Central memory CD8-positive, alpha-beta T cell (primary cell): Measurements from ENCODE around the gene TMEM11.

Experiments used
- ATAC-seq: fragments of 150-1000 bp; cut with Tn5 transposase; replicated peaks from 2 replicates; pipeline ENCODE4 v1.10.0; 2022; ENCODE audit warnings: mild to moderate bottlenecking, moderate FRiP score, moderate number of reproducible peaks; ENCODE audit not compliant: poor library complexity, severe bottlenecking; ENCODE audit errors: extremely low read depth
- DNase-seq, 2 donors: peaks; one replicate each; pipeline ENCODE4 v3.0.0; 2021; ENCODE audit warnings: low spot score in 2 of 2
- H3K27ac Mint-ChIP-seq: one replicate; pipeline ENCODE4 v1.8.0; 2022; ENCODE audit warnings: low read depth, mild to moderate bottlenecking, moderate library complexity, mixed read lengths
- H3K27me3 Mint-ChIP-seq: one replicate; pipeline ENCODE4 v1.8.0; 2022; ENCODE audit warnings: mixed read lengths
- H3K36me3 Mint-ChIP-seq: one replicate; pipeline ENCODE4 v1.8.0; 2022; ENCODE audit warnings: mild to moderate bottlenecking, moderate library complexity, mixed read lengths; ENCODE audit not compliant: insufficient read depth
- H3K4me1 Mint-ChIP-seq: one replicate; pipeline ENCODE4 v1.8.0; 2022; ENCODE audit warnings: mixed read lengths
- H3K4me3 Mint-ChIP-seq: one replicate; pipeline ENCODE4 v1.8.0; 2022; ENCODE audit warnings: mild to moderate bottlenecking, moderate library complexity, mixed read lengths
- H3K9me3 Mint-ChIP-seq: one replicate; pipeline ENCODE4 v1.8.0; 2022; ENCODE audit warnings: mixed read lengths

TMEM11 gene

GRCh38 chr17:21249086-21249795 lies 35.3 kb upstream of the TMEM11 start:
- Mint-ChIP-seq H3K27ac (peak overlapping the region; percentile 14), H3K4me1 (peaks cover 37% of the 10 kb centered on the region), H3K27me3 (no peaks in the 10 kb centered on the region), H3K36me3 (peaks cover 8% of the 10 kb centered on the region), H3K4me3 (no peak overlapping the region), H3K9me3 (no peaks in the 10 kb centered on the region)
- DNase-seq (no peak), ATAC-seq (no peak)

GRCh38 chr17:21248500-21248899 lies 34.5 kb upstream of the TMEM11 start:
- H3K4me3 Mint-ChIP-seq, result no peak overlapping the region
- no peak for DNase-seq
- H3K4me1 Mint-ChIP-seq, result peaks cover 35% of the 10 kb centered on the region
- H3K36me3 Mint-ChIP-seq, result peaks cover 9% of the 10 kb centered on the region
- peak overlapping the region; percentile 14 for H3K27ac Mint-ChIP-seq
- ATAC-seq, result no peak
- H3K27me3 Mint-ChIP-seq, result no peaks in the 10 kb centered on the region
- H3K9me3 Mint-ChIP-seq, result no peaks in the 10 kb centered on the region

GRCh38 chr17:21247552-21248258 lies 33.7 kb upstream of the TMEM11 start:
- Mint-ChIP-seq H3K27ac (peak overlapping the region; percentile 50), H3K36me3 (peaks cover 8% of the 10 kb centered on the region), H3K4me1 (peaks cover 33% of the 10 kb centered on the region), H3K27me3 (no peaks in the 10 kb centered on the region), H3K4me3 (no peak overlapping the region), H3K9me3 (no peaks in the 10 kb centered on the region)
- ATAC-seq (no peak), DNase-seq (no peak)

GRCh38 chr17:21246698-21247097 lies 32.7 kb upstream of the TMEM11 start:
- H3K4me1 Mint-ChIP-seq, result peaks cover 25% of the 10 kb centered on the region
- DNase-seq (no peak), ATAC-seq (no peak)
- no peak overlapping the region for H3K4me3 Mint-ChIP-seq
- H3K36me3 Mint-ChIP-seq, result peaks cover 9% of the 10 kb centered on the region
- H3K27ac Mint-ChIP-seq, result no peak overlapping the region
- H3K9me3 Mint-ChIP-seq, result no peaks in the 10 kb centered on the region
- H3K27me3 Mint-ChIP-seq, result no peaks in the 10 kb centered on the region

DNA sequence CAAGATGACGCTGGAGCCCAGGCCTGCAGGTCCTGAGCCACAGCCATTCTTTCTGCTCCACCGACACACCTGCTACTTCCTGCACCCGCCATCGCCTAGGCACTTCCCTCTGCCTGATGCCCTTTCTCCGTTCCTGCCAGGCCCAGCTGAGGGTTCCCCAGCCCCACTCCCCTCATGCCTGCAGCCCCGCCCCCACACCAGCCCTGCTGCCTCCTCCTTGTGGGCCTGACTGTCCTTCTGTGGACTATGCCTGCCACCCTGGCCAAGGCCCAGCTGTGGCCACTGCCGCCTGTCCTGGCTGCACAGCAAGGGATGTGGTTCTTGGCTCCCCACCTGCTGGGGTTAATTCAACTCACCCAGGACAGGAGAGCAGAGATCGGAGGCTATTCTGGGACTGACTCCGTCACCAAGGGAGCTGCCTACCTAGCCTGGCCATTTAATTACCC lies 31.7 kb upstream of the TMEM11 start:
- Mint-ChIP-seq H3K27me3 (no peaks in the 10 kb centered on the region), H3K4me3 (no peak overlapping the region), H3K9me3 (no peaks in the 10 kb centered on the region), H3K36me3 (peaks cover 9% of the 10 kb centered on the region), H3K4me1 (peaks cover 19% of the 10 kb centered on the region), H3K27ac (no peak overlapping the region)
- ATAC-seq (no peak), DNase-seq (no peak)

- H3K4me3 Mint-ChIP-seq, result no peak overlapping the region
- no peak for ATAC-seq
These were observed 29.7 kb upstream of the TMEM11 start for GRCh38 chr17:21243516-21244303.

GRCh38 chr17:21242780-21243515 lies 29.0 kb upstream of the TMEM11 start:
- H3K27ac Mint-ChIP-seq, result no peak overlapping the region
- H3K27me3 Mint-ChIP-seq, result no peaks in the 10 kb centered on the region
- H3K4me3 Mint-ChIP-seq, result no peak overlapping the region
- peaks cover 5% of the 10 kb centered on the region for H3K4me1 Mint-ChIP-seq
- ATAC-seq (no peak), DNase-seq (no peak)
- H3K36me3 Mint-ChIP-seq, result peaks cover 8% of the 10 kb centered on the region
- no peaks in the 10 kb centered on the region for H3K9me3 Mint-ChIP-seq

More at GRCh38 chr17:21243516-21244303, 29.7 kb upstream of the TMEM11 start:
- DNase-seq, result no peak
- H3K9me3 Mint-ChIP-seq, result no peaks in the 10 kb centered on the region
- peaks cover 5% of the 10 kb centered on the region for H3K4me1 Mint-ChIP-seq
- H3K36me3 Mint-ChIP-seq, result peaks cover 10% of the 10 kb centered on the region
- H3K27me3 Mint-ChIP-seq, result no peaks in the 10 kb centered on the region
- no peak overlapping the region for H3K27ac Mint-ChIP-seq

- Mint-ChIP-seq H3K27ac (no peak overlapping the region), H3K27me3 (no peaks in the 10 kb centered on the region), H3K4me1 (no peaks in the 10 kb centered on the region), H3K4me3 (no peak overlapping the region), H3K9me3 (no peaks in the 10 kb centered on the region), H3K36me3 (peaks cover 8% of the 10 kb centered on the region)
- DNase-seq (no peak), ATAC-seq (no peak)
These were observed 28.2 kb upstream of the TMEM11 start for GRCh38 chr17:21242026-21242697.

DNA sequence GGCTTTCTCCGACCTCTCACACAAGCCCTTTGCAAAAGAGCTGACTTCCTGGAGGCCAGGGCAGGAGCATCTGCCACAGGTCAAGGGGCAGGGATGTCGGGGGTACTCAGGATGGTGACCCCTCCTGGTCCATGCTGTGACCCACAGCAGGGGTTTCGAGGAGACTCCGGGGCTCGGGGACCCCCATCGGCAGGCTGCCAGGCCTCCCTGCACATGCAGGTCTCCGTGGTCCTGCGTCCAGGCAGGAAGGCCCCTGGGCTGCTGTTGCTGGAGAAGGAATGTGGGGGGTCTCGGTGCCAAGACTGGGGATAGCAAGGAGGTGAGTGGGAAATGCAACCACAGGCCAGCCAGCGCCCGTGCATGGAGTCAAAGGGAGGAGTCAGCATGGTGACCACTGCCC lies 27.6 kb upstream of the TMEM11 start:
- Mint-ChIP-seq H3K9me3 (no peaks in the 10 kb centered on the region), H3K4me3 (no peak overlapping the region), H3K27ac (no peak overlapping the region)

GRCh38 chr17:21240369-21241055 lies 26.6 kb upstream of the TMEM11 start:
- Mint-ChIP-seq H3K27me3 (no peaks in the 10 kb centered on the region), H3K27ac (no peak overlapping the region)
- DNase-seq, result no peak

More for the DNA sequence above, 27.6 kb upstream of the TMEM11 start:
- ATAC-seq, result no peak
- Mint-ChIP-seq H3K4me1 (no peaks in the 10 kb centered on the region), H3K36me3 (peaks cover 10% of the 10 kb centered on the region), H3K27me3 (no peaks in the 10 kb centered on the region)
- no peak for DNase-seq

DNA sequence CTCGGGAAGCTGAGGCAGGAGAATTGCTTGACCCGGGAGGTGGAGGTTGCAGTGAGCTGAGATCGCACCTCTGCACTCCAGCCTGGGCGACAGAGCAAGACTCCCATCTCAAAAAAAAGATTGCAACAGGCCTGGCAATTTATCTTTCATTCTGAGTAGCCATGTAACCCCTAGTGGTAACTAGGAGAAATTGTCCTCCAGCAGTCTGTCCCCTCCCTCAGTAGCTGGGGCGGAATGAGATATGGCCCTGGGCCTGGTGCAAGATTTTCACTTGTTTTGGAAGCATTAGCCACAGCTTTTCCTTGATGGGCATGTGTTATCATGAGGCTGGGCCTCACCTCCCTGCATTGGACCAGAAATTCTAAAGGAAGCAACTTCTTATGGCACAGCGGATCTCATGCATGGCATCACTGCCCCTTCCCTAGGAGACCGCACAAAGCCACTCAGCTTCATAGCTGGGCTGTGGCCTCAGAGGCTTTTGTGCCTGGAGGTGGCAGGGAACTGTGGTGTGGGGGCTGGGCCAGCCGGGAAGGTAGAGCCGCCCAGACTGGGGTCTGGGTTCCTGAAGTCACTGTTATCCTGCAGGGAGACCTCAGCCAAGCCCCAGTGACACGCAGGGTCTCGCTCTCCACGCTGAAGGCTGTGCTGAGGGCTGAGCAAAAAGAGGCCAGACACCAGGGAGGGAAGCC lies 25.9 kb upstream of the TMEM11 start:
- H3K4me1 Mint-ChIP-seq, result no peaks in the 10 kb centered on the region
- no peaks in the 10 kb centered on the region for H3K9me3 Mint-ChIP-seq
- H3K27ac Mint-ChIP-seq, result no peak overlapping the region
- peaks cover 10% of the 10 kb centered on the region for H3K36me3 Mint-ChIP-seq
- ATAC-seq (peak; percentile 58), DNase-seq (no peak)
- no peaks in the 10 kb centered on the region for H3K27me3 Mint-ChIP-seq
- no peak overlapping the region for H3K4me3 Mint-ChIP-seq

More at GRCh38 chr17:21240369-21241055, 26.6 kb upstream of the TMEM11 start:
- Mint-ChIP-seq H3K9me3 (no peaks in the 10 kb centered on the region), H3K4me3 (no peak overlapping the region), H3K4me1 (no peaks in the 10 kb centered on the region), H3K36me3 (peaks cover 10% of the 10 kb centered on the region)
- ATAC-seq, result no peak
